Nephron progenitor cell (in vitro differentiated cells): ENCODE measurements around the gene ASAP3.

Experiments
- DNase-seq: peaks from one replicate; pipeline ENCODE4 v3.0.0; 2021
- H3K27ac Mint-ChIP-seq: 2 replicates; pipeline ENCODE4 v1.8.0; 2021; ENCODE audit warnings: mild to moderate bottlenecking, moderate library complexity, mixed read lengths
- H3K27me3 Mint-ChIP-seq: 2 replicates; pipeline ENCODE4 v1.8.0; 2021; ENCODE audit warnings: mild to moderate bottlenecking, low read depth, mixed read lengths; ENCODE audit not compliant: poor library complexity
- H3K36me3 Mint-ChIP-seq: 2 replicates; pipeline ENCODE4 v1.8.0; 2021; ENCODE audit warnings: low read depth, mixed read lengths
- H3K4me1 Mint-ChIP-seq: 2 replicates; pipeline ENCODE4 v1.8.0; 2021; ENCODE audit warnings: mixed read lengths
- H3K4me3 Mint-ChIP-seq: 2 replicates; pipeline ENCODE4 v1.8.0; 2021; ENCODE audit warnings: mild to moderate bottlenecking, moderate library complexity, mixed read lengths
- H3K9me3 Mint-ChIP-seq: 2 replicates; pipeline ENCODE4 v1.8.0; 2021; ENCODE audit warnings: mild to moderate bottlenecking, moderate library complexity, mixed read lengths
- TF ChIP-seq, protein P1 (sequence below): fragments of 200-600 bp; sonication (generic); IDR thresholded peaks from 2 replicates; pipeline ENCODE4 v1.5.0; 2021; ENCODE audit warnings: antibody characterized with exemption

ASAP3 gene

DNA sequence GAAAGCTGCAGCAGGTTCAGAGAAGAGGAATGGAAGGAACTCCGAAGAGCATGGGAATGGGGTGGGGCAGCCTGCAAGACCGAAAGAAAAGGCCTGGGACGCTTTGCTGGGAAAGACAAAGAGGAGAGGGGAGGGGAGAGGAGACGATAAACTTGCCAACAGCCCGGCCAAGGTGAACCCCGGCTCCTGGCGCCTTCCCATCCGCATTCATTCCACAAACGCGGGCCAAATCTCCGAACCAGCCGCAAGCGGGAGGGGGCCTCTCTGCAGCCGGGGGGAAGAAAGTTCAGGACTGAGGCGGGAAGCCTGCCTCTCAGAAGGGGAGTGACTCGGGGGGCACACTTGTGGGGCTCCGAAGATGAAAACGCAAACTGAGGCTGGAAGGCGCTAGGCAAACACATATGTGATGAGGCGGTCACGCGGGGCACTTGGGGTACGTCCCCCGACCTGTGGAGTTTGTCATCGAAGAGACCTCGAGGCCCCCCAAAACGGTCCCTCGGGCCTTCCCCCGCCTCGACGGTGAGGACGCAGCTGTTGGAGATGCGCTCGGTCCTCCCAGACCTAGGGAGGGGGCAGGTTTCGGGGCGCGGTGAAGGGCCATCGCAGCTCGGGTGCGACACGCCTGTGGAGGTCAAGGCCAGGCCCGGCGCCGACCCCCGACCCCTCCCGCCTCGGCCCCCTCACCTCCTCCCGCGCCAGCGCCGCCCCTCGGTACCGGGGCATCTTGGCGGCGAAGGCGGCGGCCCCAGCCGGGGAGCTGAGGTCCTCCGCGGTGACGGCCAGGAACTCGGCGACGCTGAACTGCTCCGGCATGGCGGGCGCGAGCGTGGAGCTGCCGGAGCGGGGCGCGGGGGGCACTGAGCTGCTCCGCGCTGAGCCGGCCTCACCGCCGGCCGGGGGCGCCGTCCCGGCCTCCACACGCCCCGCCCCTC, at the start of gene ASAP3:
Gene ASAP3 (minus strand): TSS at position 859 of the 932 bp plus-strand sequence. CDS start 46 bp downstream, at position 813.
- TF ChIP-seq, protein P1, sequence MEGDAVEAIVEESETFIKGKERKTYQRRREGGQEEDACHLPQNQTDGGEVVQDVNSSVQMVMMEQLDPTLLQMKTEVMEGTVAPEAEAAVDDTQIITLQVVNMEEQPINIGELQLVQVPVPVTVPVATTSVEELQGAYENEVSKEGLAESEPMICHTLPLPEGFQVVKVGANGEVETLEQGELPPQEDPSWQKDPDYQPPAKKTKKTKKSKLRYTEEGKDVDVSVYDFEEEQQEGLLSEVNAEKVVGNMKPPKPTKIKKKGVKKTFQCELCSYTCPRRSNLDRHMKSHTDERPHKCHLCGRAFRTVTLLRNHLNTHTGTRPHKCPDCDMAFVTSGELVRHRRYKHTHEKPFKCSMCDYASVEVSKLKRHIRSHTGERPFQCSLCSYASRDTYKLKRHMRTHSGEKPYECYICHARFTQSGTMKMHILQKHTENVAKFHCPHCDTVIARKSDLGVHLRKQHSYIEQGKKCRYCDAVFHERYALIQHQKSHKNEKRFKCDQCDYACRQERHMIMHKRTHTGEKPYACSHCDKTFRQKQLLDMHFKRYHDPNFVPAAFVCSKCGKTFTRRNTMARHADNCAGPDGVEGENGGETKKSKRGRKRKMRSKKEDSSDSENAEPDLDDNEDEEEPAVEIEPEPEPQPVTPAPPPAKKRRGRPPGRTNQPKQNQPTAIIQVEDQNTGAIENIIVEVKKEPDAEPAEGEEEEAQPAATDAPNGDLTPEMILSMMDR = no peak
- peaks cover 16% of the 10 kb centered on the region for H3K27me3 Mint-ChIP-seq
- no peaks in the 10 kb centered on the region for H3K9me3 Mint-ChIP-seq
- no peaks in the 10 kb centered on the region for H3K36me3 Mint-ChIP-seq
- peak within 1 kb of the TSS; percentile 95 for H3K4me3 Mint-ChIP-seq
- H3K27ac Mint-ChIP-seq = peak within 1 kb of the TSS; percentile 85
- DNase-seq = peak; percentile 44
- peaks cover 64% of the 10 kb centered on the region for H3K4me1 Mint-ChIP-seq

DNA sequence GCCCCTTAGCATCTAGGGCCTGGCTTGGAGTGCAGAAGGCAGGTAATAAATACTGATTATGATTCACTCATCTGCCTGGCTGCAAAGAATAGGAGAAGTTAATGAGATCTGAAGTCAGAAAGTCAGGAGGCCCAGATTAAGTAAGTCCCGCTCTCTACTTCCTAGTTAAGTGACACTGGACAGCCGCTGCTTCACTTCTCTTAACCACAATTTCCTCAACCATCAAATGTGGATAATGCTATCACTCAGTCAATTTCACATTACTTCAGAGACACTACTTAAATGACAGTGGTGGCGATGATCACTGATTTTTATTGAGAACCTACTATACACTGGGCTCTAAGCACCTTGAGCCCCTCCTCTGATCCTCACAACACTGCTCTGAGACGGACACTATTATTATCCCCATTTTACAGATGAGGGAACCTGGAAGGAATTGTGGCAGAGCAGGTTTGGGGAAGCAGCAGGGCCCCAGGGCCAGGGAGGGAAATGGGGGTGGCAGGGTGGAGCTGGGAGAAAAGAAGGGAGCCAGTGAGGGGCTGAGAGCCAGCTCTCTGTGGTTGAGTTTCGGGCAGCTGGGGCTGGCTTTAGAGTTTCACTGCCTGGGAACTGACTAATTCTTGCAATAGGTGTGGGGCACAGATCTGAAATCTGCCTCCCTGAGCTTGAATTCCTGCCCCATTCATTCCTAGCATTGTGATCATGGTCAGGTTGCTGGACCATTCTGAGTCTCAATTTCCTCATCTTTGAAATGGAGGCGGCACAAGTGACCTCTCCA, 49.5 kb upstream of the ASAP3 start:
- Mint-ChIP-seq H3K9me3 (no peaks in the 10 kb centered on the region), H3K4me1 (peaks cover 34% of the 10 kb centered on the region), H3K4me3 (no peak overlapping the region), H3K27me3 (peaks cover 32% of the 10 kb centered on the region), H3K27ac (no peak overlapping the region), H3K36me3 (no peaks in the 10 kb centered on the region)
- no peak for DNase-seq
- TF ChIP-seq, protein P1 = no peak

GRCh38 chr1:23531562-23532094, 47.6 kb upstream of the ASAP3 start:
- peaks cover 35% of the 10 kb centered on the region for H3K4me1 Mint-ChIP-seq
- DNase-seq = no peak
- H3K27me3 Mint-ChIP-seq = peaks cover 32% of the 10 kb centered on the region
- no peak overlapping the region for H3K27ac Mint-ChIP-seq
- H3K36me3 Mint-ChIP-seq = no peaks in the 10 kb centered on the region
- no peaks in the 10 kb centered on the region for H3K9me3 Mint-ChIP-seq
- peak overlapping the region; percentile 91 for H3K4me3 Mint-ChIP-seq
- TF ChIP-seq, protein P1 = no peak

- TF ChIP-seq, protein P1 = no peak
- Mint-ChIP-seq H3K27ac (no peak within 1 kb of the TSS), H3K36me3 (no peaks in the 10 kb centered on the region), H3K9me3 (no peaks in the 10 kb centered on the region), H3K4me3 (peak within 1 kb of the TSS; percentile 91), H3K4me1 (peaks cover 37% of the 10 kb centered on the region), H3K27me3 (peaks cover 29% of the 10 kb centered on the region)
- peak; percentile 77 for DNase-seq
Observed at GRCh38 chr1:23530747-23531561, 47.0 kb upstream of the ASAP3 start, which contains the start of gene E2F2. TSS of gene E2F2 (minus strand) at chr1:23531233. CDS start at chr1:23530793, 440 bp downstream.

DNA sequence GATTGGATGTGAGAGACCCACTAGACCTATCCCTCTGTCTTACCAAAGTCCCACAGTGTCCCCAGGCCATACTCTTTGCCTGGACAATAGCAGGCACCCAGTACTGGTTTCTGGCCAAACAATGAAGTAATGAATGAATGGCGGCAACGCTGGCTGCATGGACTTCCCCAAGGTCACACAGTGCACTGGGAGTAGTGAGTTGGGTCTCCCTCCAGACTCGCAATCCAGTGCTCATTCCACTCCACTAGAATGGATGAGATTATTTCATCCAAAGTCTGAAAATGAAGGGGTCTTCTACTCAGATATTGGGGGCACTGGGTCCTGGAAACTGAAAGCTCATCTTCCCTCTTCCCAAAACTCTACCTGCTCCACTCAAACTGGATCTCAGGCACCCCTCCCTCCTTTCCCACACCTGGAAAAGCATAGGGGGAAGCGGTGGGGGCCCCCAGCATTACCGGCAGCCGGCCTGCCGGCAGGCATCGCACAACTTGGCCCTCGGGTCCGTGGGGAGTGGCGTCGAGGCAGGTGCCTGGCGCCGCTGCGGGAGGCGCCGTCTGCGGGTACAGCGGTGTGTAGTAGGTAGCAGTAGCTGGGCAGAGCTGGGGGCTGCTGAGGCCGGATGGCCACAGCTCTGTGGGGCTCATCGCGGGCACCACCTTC, 46.2 kb upstream of the ASAP3 start:
- H3K4me1 Mint-ChIP-seq = peaks cover 40% of the 10 kb centered on the region
- no peak for DNase-seq
- no peaks in the 10 kb centered on the region for H3K36me3 Mint-ChIP-seq
- H3K4me3 Mint-ChIP-seq = peak overlapping the region; percentile 71
- H3K27ac Mint-ChIP-seq = no peak overlapping the region
- TF ChIP-seq, protein P1 = no peak
- no peaks in the 10 kb centered on the region for H3K9me3 Mint-ChIP-seq
- peaks cover 27% of the 10 kb centered on the region for H3K27me3 Mint-ChIP-seq
